ENCODE data around the gene CST6.
"Not testable (repeated sequence)": the region's sequence is repeated elsewhere in the genome, so short reads cannot be mapped to it uniquely, and the experiment has no call there.

The CST6 gene

DNA sequence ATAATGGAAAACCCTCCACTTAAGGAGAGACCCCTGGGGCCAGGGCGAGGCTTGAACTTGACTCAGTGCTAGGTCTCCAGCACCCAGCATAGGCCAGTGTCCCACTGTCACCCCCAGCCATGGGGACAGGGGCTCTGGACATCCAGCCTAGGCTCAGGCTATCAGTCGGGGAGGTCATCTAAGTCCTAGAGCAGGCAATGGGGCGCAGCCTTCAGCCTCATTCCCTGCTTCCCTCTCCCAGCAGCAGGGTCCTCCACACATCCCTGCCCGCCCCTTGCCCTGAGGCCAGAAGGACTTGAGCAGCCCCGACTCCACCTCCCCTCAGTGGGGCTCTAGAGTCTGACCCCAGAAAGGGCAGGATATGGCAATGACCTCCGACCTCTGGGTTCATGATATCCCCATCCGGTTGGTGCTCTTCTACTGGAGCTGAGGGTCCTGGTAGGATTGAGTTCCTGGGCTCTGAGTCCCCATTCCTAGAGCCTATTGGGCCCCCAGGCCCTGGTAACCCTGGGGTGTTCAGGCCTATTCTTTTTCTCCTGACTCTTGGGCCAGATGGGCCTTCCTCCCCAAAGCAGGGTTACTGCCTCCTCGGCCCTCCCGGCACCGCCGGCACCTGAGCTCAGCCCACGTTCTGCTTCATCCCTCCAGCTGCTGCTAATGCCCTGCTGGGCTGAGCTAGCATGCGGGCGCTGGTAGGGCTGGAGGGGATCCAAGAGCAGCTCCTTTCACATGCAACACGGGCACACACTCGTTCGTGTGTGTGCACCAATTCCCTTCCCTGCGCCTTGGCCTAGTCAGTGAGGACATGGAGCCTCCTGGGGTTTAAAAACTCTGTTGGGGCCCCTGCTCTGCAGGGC, 4.4 kb downstream of the CST6 start:
- DNase-seq = no peak

DNA sequence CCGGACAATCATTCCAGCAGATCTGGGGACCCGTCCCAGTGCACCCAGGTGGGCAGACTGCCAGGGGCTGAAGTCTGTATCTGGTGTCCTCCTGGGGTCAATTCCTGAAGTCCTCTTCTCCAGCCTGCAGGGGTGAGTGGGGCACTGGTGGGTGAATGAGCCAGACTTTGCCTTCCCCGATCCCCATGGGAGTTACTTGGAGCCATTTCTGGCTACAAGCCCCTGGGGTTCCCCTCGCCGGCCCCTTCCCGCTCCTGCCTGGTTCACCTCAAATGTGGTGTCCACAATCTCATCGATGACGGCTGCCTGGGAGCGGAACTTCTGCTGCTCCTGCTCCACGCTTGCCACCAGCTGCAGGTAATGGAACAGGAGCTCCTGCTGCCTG, 5.0 kb downstream of the CST6 start:
- DNase-seq = no peak

DNA sequence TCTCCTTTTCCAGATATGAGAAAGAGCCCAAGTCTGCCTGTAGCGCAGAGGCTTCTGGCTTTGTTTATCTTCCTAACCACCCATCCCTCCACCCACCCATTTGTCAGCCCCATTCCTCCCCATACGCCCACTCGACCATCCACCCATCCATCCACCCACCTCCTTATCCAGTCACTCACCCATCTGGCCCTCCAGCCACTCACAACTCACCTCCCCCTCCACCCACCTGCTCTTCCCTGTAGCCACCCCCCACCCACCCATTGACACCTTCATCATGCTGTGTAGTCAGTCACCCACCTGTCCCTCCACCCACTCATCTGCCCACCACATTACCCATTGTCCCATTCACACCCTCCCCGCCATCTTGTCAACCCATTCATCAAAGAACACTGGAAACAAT, 5.5 kb downstream of the CST6 start:
- no peak for DNase-seq

DNA sequence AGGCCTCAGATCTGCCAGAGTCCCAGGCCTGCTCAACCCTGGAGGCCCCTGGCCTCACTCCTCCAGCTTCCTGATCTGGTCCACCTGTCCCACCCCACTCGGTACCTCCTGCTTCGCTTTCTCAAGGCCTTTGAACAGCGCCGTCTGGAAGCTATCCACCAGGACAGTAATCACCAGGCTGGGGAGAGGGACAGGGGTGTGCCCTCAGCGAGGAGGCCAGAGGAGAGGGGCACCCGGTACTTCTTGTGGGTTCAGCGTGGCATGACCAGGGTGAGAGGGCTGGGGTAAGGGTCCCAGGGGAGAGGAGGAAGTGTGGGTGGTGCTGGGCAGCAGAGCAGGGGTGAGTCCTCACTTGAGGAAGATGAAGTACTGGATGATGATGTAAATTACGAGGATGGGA, 8.4 kb downstream of the CST6 start:
- DNase-seq = no peak

DNA sequence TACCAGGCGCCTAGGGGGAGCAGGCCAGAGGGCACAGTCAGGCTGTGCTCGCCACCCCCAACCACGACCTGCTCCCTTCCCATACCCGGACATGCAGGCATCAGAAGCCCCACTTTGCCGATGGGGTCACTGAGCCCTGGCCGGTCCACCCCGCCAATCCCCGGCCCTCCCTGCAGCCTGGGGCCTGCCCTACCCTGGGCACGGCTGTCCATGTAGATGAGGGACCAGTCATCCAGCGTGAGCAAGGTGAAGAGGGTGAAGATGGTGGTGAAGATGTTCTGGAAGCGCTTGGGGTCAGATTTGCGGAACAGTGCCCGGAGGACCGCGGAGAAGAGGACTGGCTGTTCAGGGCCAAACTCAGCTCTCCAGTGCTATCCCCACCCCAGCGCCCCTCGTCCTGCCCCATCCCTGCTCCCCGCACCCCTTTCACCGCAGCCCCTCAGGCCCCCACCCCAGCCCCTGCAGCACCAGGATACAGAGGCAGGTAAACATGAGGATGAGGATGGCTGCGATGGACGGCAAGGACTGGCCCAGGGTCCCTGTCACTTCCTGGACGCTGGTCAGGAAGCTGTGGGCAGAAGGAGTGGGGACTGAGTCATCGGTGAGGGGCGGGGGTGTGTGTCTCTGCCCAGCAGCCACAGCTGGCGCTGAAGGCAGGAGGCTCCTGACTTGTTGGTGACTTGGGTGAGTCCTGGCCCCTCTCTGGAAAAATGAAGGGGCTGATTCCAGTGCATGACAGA, 9.0 kb downstream of the CST6 start:
- peak; percentile 50 for DNase-seq

DNA sequence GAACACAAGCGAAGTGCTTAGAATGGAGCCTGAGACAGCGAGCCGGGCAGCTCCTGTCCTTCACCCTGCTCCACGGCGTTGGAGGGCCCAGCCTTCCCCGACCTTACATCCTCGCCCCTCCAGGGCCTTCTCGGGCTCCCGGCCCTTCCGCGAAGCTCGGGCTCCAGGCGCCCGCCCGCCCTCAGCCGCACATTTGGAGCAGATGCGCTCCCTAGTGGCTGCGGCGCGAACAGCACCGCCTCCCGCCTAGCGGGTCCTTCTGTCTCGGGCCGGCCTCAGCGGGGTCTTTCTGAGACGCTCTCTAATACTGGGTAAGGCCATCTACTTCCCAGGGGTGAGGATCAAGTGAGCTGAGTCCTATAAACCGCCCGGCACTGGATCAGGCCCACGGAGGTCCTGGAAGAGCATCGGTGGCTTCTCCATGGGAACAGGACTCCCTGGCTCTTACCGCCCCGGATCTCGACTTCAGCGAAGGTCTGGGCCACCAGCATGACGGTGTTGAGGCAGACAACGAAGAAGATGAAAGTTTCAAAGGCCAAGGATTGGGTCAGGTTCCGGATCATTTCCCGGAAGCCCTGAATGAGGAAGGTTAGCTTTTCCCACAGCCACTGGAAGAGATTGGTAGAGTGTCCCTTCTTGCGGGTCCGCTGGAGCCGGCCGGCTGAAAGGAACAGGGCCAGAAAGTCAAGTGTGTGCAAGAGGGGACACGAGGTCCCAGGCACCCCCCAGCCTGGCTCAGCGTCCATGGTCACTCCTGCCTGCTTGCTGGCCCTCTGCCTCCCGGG, 10.8 kb downstream of the CST6 start:
- DNase-seq = peak; percentile 95

DNA sequence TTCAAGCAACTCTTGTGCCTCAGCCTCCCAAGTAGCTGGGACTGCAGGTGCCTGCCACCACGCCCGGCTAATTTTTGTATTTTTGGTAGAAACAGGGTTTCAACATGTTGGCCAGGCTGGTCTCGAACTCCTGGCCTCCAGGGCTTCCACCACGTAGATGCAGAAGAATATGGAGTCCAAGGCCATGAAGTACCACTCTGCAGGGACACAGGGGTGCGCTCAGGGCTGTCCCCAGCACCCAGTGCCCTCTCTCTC, 11.3 kb downstream of the CST6 start:
- DNase-seq = not testable (repeated sequence)

DNA sequence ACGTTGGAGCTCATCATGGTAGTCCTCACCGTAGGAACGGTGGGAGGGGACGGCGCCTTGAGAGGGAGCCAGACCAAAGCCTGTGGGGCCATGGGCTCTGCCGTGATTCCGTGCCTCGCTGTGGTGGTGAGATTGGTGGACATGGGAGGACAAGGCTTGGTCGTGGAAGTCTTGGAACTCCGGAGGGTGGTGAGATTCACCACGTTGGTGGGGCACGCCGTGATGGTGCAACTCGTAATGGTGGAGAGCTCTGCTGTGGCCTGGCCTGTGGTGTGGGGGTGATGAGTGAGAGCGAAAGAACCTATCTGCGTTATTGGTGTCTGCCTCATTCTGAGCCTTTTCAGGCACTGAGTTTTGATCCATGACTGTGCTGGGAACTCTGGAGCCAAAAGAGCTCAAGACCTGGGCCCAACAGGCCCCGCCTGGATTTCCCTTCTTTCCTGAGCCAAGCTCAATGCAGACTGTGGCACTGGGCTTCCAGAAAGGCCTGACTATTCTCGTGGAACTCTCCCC, 14.3 kb downstream of the CST6 start, which contains the start of gene CATSPER1:
TSS of gene CATSPER1 (minus strand) at position 463 of the 513 bp plus-strand sequence. CDS start at position 363, 100 bp downstream.
- no peak for DNase-seq

DNA sequence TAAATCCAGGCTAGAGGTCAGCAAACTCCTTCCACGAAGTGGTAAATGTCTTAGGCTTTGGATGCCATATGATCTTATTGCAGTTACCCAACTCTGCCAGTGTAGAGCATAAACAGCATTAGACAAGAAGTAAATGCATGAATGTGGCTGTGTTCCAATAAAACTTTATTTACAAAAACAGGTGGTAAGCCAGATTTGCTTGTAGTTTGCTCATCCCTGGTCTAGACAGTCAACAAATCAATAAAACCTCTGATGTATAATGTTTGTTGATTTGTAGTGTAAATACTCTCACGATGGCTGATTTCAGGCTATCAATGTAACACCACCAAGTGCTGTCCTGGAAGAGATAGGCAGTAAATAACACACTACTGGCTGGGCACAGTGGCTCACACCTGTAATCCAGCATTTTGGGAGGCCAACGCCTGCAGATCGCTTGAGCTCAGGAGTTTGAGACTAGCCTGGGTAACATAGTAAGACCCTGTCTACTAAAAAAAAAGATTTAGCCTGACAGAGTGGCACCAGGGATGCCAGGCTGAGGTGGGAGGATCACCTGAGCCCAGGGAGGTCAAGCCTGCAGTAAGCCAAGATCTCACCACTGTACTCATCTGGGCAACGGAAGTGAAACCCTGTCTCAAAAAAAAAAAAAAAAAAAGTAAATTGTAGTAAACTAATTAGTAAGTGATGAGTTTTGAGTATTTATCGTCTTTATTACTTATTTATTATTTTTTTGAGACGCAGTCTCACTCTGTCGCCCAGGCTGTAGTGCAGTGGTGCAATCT, 21.3 kb downstream of the CST6 start:
- DNase-seq = no peak

DNA sequence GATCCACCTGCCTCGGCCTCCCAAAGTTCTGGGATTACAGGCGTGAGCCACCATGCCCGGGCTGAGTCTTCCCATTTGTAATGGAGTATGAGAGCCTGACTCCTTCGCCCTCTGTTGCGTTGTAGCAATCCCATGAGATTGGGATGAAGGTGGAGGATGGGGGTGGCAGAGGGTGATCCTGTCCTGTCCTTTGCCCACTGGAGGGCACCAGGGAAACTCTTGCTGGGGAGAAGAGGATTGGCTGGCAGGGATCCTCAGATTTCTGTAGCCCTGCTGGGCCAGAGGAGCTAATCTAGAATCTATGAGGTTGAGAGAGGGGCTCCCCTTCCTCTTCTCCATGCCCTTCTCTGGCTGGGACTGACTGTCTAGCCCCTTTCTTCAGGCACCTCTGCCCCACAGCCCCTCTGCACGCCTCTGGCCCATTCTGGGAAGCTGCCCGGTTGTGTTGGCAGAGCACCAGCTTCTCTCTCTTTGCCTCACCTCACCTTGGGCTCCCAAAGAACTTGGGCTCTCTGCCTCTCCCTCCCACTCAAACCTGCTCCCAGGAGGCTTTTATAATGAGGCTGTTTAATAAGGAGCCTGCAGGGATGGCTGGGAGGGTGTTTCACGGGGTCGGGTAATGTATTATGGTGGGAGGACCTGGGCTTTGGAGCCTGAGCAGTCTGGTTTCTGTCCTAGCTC, 24.0 kb downstream of the CST6 start:
- DNase-seq = no peak

DNA sequence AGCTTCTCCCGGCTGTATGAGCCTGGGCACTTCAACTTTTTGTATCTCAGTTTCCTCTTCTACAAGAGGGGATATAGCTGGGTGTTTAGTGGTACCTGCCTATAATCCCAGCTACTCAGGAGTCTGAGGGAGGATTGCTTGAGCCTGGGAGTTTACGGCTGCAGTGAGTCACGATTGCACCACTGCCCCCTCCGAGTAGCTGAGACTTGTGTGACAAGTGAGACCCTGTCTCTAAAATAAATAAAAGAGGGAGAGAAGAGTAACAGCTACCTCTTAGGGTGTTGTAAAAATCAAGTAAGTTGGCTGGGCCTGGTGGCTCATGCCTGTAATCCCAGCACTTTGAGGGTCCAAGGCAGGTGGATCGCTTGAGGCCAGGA, 24.5 kb downstream of the CST6 start:
- no peak for DNase-seq

DNA sequence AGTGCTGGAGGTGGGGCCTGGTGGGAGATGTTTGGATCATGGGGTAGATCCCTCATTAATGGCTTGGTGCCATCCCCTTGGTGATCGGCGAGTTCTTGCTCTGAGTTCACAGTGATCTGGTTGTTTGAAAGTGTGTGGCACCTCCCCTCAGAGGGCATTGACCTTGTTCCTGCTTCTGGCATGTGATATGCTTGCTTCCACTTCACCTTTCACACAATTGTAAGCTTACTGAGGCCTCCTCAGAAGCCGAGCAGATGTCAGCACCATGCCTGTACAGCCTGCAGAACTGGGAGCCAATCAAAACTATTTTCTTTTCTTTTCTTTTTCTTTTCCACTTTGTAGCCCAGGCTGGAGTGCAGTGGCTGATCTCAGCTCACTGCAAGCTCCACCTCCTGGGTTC, 25.5 kb downstream of the CST6 start:
- DNase-seq = no peak

DNA sequence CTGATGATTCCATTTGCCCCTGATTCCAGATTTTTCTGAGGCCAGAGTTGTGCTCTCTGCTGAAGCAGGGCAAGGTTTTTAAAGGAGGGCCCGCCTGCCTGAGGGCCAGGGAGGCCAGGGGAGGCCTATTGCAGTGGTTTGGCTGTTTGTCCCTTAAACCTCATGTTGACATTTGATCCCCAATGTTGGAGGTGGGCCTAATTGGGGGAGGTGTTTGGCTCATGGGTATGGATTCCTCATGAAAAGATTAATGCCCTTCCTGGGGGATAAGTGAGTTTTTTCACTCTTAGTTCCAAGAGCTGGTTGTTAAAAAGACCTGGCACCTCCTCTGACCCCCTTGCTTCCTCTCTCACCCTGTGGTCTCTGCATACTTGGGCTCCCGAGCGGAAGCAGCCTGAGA, 28.0 kb downstream of the CST6 start:
- DNase-seq = no peak

DNA sequence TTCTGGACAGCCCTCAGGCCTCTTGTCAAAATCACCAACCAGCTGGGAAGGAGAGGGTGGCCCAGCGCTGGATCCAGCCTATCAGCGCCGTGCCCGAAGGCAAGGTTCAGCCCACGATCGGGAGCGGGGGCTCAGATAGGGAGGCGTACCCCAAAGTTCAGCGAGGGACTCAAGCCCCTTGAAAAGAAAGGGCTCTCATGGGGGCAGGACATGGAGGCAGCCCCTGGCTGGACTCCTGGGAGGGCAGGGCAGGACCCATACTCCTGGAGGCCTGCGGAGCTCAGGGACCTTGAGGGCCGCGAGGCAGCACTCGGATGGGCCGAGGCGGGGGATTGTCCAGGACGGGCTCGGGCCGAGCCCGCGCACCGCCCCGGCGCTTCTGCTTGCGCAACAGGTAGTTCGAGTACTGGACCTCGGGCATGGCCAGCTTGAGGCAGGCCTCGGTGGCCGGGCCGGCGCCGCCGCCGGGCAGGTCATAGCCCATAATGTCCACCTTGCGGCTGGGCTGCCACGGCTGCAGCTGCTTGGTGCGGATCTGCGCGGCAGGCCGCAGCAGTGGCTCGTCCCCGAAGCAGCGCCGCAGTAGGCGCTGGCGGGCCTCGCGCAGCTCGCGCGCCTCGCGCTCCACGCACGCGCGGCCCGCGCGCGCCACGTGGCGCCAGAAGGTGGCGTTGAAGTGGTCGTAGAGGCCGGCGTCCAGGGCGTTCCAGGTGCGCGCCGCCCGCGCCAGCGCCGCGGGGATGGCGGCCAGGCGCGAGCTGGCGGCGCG, 30.6 kb downstream of the CST6 start:
- no peak for DNase-seq

DNA sequence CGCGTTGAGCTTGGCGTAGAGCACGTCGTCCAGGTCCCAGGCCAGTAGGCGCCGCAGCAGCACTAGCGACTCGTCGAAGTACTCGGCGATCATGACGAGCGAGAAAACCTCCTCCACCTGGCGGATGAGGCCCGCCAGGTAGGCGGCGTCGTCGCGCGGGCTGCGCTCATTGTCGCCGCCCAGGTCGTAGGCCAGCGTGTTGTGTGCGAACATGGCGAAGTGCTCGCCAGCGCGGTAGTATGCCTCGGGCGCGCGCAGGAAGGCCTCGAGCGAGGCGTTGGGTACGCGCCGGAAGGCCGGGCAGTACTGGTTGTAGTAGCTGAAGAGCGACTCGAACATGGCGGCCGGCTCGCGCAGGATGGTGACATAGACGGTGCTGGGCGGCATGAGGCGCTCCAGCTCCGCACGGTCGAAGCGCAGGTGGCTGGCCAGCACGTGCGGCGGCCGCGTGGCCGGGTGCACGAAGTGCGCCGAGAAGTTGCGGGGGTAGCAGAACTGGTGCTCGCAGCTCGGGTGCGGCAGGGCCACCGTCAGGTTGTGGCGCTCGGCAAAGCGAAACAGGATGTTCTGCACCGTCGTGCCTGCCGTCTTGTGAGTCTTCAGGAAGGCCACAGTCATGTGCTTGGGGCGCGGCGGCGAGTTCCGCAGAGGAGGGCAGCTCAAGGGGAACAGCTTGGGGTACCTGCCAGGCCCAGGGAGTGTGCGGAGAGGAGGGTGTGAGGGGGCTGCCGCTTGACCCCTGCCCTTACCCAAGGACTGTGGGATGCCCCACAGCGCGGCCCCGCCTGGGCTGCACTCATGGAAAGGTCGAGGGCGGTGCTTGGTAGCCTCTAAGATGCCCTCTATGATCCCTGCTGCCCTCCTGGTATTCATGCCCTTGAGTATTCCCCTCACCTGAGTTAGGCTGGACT, 31.4 kb downstream of the CST6 start:
- DNase-seq = no peak

DNA sequence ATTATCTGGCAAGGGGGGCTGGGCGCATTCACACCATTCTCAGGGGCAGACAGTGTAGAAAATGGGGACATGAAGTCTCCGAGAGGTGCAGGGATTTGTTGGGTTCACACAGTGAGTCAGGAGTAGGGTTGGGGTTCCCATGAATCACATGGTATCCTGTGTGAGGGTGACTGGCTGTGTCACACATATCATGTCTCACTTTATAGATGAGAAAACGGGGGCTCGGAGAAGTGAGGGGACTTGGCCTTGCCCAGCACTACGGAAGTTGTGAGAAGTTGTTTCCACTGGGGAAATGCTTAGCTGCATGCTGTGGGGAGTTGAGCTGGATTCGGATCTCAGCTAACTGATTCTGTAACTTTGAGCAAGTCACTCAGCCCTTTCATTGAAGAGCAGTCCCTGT, 32.9 kb downstream of the CST6 start:
- DNase-seq = no peak

DNA sequence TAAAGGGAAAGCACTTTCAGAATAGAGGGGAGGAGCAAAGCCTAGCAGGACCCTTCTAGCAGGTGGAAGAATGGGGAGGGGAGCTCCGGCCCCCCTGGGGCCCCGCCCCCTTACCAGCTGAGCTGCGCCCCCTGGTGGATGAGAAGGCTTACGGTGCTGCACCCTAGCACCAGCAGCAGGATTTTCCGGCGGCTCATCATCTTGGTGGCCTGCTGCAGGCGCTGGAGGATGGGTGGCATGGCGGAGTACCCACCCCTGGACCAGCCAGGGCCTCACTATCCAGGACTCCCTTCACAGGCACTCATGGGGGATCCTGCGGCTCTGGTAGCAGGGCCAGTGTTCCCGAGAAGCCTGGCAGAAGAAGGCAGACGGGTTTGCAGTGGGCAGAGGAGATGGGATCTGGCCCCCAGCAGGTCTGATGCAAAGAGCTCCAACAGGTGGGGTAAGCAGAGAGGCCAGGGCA, 33.4 kb downstream of the CST6 start:
- peak; percentile 92 for DNase-seq

DNA sequence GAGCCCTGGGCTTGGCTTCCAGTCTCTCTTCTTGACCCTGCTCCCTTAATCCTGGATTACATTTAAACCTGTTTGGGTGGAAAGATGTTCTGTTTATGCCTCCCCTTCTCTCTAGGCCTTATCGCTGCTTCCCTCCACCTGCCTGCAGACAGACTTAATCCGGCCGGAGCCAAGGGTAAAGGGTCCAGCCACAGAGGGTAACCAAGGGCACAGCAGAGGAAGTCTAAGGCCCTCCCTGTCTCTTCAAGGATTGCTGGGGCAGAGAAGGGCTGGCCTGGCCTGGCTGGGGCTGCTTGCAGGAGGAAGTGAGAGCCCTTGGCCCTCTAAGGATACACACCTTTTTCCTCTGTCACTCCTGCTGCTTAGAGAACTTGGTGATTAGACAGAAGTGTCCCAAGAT, 35.1 kb downstream of the CST6 start:
- no peak for DNase-seq

DNA sequence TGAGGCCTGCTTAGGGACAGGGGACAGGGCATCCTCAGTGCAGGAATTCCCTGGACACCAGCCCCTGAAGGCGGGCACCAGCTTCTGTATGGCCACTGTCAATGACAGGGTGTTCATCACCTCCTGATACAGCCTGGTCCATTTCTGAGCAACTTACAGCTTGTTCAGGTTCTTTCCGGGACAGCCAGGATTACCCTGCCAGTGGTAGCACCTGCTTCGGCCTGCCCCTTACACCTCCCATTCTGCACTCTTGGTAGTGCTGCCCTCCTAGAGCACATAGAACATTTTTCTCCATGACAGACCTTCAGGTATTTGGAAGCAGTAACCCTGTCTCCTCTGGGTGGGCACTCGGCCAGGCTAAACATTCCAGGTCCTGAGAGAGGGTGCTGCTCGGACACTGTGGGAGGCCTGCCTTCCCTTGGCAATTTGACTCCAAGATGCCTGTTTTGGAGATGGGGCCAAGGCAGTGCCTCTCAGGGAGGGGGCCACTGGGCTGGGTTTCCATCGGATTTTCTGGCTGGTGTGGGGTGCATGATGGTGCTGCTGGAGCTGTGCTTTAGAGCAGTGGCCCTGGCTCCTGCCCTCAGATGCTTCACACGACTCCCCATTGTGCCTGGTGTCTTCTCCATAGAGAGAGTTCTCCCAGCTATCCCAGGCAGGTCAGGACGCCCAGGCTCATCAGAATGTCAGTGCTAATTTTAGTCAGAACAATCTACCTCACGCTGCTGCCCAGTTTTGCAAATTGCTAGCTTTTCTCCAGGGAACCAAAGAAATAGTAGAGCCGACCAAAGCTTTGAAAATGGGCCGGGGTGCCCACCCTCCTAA, 35.9 kb downstream of the CST6 start:
- no peak for DNase-seq
